Smooth muscle cell (in vitro differentiated cells): ENCODE data around the gene RUNDC1. TPM values are rescaled to one million over a fixed set of nuclear protein-coding genes. Genes with fewer than 3 reads are reported as not detected.

ENCODE experiments used
- DNase-seq: peaks from one replicate; lab custom pipeline; 2025; ENCODE audit not compliant: unreplicated experiment; lab: John Stamatoyannopoulos, UW
- H2AFZ ChIP-seq: fragments of 200-600 bp; sonication (generic); 2 replicates; pipeline ENCODE4 v1.6.0; 2016; ENCODE audit warnings: antibody characterized with exemption, low read depth, mild to moderate bottlenecking
- H3F3A ChIP-seq: fragments of 200-600 bp; sonication (generic); 2 replicates; pipeline ENCODE4 v1.6.0; 2017; ENCODE audit warnings: antibody characterized with exemption, low read depth
- H3K27ac ChIP-seq: fragments of 200-600 bp; sonication (generic); 2 replicates; pipeline ENCODE4 v1.5.1; 2016; ENCODE audit warnings: low read depth, mild to moderate bottlenecking
- H3K27me3 ChIP-seq: fragments of 200-600 bp; sonication (generic); 2 replicates; pipeline ENCODE4 v1.6.1; 2016; ENCODE audit warnings: low read depth, mild to moderate bottlenecking
- H3K36me3 ChIP-seq: fragments of 200-600 bp; sonication (generic); 2 replicates; pipeline ENCODE4 v1.5.1; 2016; ENCODE audit warnings: low read depth
- H3K4me1 ChIP-seq: fragments of 200-600 bp; sonication (generic); 2 replicates; pipeline ENCODE4 v1.5.1; 2016; ENCODE audit warnings: low read depth
- H3K4me2 ChIP-seq: fragments of 200-600 bp; sonication (generic); 2 replicates; pipeline ENCODE4 v1.6.0; 2016; ENCODE audit warnings: mild to moderate bottlenecking
- H3K4me3 ChIP-seq: fragments of 200-600 bp; sonication (generic); 2 replicates; pipeline ENCODE4 v1.5.1; 2016; ENCODE audit warnings: mild to moderate bottlenecking
- H3K79me2 ChIP-seq: fragments of 200-600 bp; sonication (generic); 2 replicates; pipeline ENCODE4 v1.6.0; 2016; ENCODE audit warnings: low read depth, mild to moderate bottlenecking
- H3K9ac ChIP-seq: fragments of 200-600 bp; sonication (generic); 2 replicates; pipeline ENCODE4 v1.6.0; 2016; ENCODE audit warnings: low read depth
- H3K9me3 ChIP-seq: fragments of 200-600 bp; sonication (generic); replicated peaks from 2 replicates; pipeline ENCODE4 v1.5.1; 2016; ENCODE audit warnings: low read depth
- H4K20me1 ChIP-seq: fragments of 200-600 bp; sonication (generic); 2 replicates; pipeline ENCODE4 v1.6.0; 2016; ENCODE audit warnings: low read depth
- CTCF ChIP-seq: fragments of 200-600 bp; sonication (generic); IDR thresholded peaks from 2 replicates; pipeline ENCODE4 v1.5.1; 2017; ENCODE audit warnings: borderline replicate concordance, mild to moderate bottlenecking, antibody characterized with exemption; ENCODE audit not compliant: insufficient read depth, poor library complexity, severe bottlenecking
- WGBS: methylation state at CpG from one replicate; pipeline ENCODE4 v1.1.7; 2016; ENCODE audit warnings: low lambda C conversion rate; 5-methylcytosine and 5-hydroxymethylcytosine counted together
- polyA plus RNA-seq: library from polyadenylated mRNA; unstranded; fragments of >200 nt; fragmentation: Nextera tagmentation; extraction: Ambion mirVana; gene quantifications from 2 replicates; pipeline ENCODE4 v1.2.1, GENCODE V29; 2016
- total RNA-seq: library from RNA; depleted of rRNA; stranded (reverse); fragments of >200 nt; gene quantifications from 2 replicates; pipeline ENCODE4 v1.2.3, GENCODE V29; 2014

Gene RUNDC1
- total and polyA plus RNA-seq, 2 experiments from 2014 or later, result 9.3 to 15.7 TPM

DNA sequence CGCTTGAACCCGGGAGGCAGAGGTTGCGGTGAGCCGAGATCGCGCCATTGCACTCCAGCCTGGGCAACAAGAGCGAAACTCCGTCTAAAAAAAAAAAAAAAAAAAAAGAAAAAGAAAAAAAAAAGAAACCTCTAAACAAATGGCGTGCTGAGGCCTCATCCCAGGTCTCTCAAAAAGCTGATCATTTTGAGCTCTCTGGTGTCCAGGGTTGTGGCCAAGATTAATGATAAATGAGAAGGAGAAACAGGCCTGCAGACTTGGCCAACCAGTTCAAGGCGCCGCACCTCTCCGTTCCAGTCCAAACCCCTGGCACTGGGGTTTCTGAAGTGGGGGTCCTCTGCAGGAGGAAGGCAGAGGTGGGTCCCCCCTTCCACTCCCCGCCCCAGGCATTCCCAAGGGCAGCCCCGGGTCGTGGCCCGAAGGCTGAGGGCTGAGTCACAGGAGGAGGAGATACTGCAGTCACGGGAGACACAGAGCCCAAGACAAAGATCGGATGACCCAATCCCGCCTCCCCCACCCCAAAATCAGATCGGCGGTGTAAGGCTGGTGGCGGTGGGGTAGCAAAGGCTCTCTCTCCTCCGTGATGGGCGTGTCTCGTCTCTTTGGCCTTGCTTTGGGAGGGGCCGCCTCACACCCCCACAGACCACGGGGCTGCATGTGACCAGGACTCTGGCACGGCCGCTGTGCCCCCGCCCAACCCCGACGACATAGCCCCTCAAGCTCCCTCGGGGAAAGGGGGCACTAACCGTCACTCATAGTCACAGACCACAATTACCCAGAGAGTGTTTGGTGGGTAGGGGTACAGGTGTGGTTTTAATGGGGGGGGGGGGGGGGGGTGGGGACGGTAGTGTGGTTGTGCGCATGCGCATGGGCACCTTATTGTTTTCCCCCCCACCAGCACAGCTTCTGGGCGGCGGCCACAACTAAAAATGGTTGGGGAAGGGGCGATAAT is 40.7 kb downstream of the RUNDC1 start:
- Histone ChIP-seq H4K20me1 (peaks cover 40% of the 10 kb centered on the region), H3K4me2 (peak overlapping the region; percentile 100), H3K4me1 (peaks cover 6% of the 10 kb centered on the region), H3K9me3 (no peaks in the 10 kb centered on the region), H3K27me3 (no peaks in the 10 kb centered on the region), H3F3A (peaks cover 8% of the 10 kb centered on the region), H3K27ac (peak overlapping the region; percentile 92), H3K4me3 (peak overlapping the region; percentile 99), H2AFZ (peak overlapping the region; percentile 45), H3K36me3 (no peaks in the 10 kb centered on the region), H3K79me2 (peaks cover 29% of the 10 kb centered on the region), H3K9ac (peak overlapping the region; percentile 96)
- DNase-seq, result peak; percentile 52
- WGBS, result 15% methylated on average over 26 of the region's 40 CpGs
- no peak for TF ChIP-seq CTCF

DNA sequence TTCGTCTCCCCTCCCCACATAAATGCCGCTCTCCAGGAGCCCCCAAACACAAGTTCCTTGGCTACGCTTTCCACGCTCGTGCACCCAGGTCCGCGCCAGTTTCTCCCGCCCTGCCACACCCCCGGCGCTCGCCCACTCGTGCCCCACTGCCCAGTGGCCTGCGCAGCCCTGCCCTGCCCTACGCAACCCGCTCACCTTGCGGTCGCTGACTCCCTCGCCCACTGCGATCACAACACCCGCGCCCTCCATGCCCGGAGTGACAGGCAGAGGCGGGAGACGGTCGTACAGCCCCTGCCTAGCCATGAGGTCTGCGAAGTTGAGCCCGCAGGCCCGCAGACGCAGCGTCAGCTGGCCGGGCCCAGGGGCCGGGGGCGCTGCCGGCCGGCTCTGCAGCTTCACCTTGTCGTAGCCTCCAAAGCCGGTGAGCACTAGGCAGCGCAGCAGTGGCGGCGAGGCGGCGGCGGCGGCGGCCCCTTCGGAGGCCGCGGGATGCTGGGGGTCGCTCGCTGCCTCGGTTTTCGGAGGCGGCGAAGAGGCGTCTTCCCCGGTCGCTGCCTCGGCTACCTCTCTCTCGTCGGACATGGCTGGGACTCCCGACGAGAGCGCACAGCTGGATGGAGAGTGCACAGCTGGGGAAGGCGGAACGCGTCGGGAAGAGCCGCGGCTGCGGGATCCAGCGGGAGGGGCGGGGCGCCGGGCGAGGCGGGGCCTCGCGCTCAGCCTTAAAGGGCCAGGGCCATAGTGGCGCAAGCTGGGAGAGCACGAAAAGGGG is 41.6 kb downstream of the RUNDC1 start, which contains the start of gene VAT1:
VAT1 (minus strand) TSS at position 645 of the 772 bp plus-strand sequence; CDS start at position 582, 63 bp downstream.
- Histone ChIP-seq H3F3A (peaks cover 8% of the 10 kb centered on the region), H3K9me3 (no peaks in the 10 kb centered on the region), H3K4me3 (peak within 1 kb of the TSS; percentile 99), H3K79me2 (peaks cover 29% of the 10 kb centered on the region), H3K4me2 (peak within 1 kb of the TSS; percentile 100), H2AFZ (peak within 1 kb of the TSS; percentile 45), H3K27ac (peak within 1 kb of the TSS; percentile 92), H3K9ac (peak within 1 kb of the TSS; percentile 96), H3K27me3 (no peaks in the 10 kb centered on the region), H3K36me3 (no peaks in the 10 kb centered on the region), H3K4me1 (peaks cover 6% of the 10 kb centered on the region), H4K20me1 (peaks cover 32% of the 10 kb centered on the region)
- 2% methylated on average over 73 of the region's 80 CpGs for WGBS
- TF ChIP-seq CTCF, result no peak
- DNase-seq, result peak; percentile 50

DNA sequence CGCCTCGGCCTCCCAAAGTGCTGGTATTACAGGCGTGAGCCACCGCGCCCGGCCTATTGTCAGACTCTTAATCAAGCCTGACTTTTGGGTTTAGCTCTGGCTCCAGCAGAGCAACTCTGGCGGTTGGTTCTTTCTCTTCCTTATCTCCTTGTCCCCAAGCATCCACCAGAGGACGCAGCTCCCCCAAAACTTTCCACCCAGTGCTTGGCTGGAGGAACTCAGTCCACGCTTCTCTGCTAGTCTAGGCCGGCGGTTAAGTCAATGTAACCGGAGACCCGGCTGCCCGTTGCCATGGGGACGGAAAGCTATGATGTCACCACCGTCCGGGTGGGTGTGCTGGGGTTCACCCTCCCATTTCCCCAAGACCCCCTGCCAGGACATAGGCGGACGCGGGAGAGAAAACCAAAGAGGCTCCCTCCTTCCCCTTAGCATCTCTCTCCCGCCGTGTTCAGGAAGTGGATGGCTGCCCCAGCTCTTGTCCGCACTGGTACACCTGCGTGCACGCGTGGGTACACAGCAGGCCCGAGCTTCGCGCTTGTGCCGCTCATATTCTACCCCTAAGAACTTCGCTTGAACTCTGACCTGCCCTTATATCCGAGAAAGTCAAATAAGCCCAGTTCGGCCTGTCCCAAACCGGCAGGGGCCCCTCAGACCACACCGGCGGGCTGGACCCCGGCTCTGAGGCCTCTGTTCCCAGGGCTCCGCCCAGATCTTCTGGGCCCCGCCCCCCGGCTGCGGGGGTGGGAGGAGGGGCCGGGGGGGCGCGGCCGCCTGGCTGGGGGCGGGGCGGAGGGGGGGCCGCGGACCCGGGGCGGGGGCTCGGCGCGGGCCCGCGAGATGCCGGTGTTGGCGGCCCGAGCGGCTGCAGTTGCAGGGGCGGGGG is 44.3 kb downstream of the RUNDC1 start, which contains the start of gene RND2:
RND2 (plus strand) TSS at position 825 of the 883 bp plus-strand sequence. CDS start 117 bp downstream, outside the sequence.
- H2AFZ ChIP-seq, result peak within 1 kb of the TSS; percentile 92
- H3K27ac ChIP-seq, result peak within 1 kb of the TSS; percentile 67
- TF ChIP-seq CTCF, result peak; percentile 55
- DNase-seq, result peak; percentile 78
- peak within 1 kb of the TSS; percentile 98 for H3K4me2 ChIP-seq
- peaks cover 8% of the 10 kb centered on the region for H3F3A ChIP-seq
- H3K4me1 ChIP-seq, result peaks cover 6% of the 10 kb centered on the region
- H3K36me3 ChIP-seq, result no peaks in the 10 kb centered on the region
- H3K79me2 ChIP-seq, result peaks cover 21% of the 10 kb centered on the region
- WGBS, result 1% methylated on average over 44 of the region's 61 CpGs
- H3K27me3 ChIP-seq, result no peaks in the 10 kb centered on the region
- H3K4me3 ChIP-seq, result peak within 1 kb of the TSS; percentile 67
- no peaks in the 10 kb centered on the region for H3K9me3 ChIP-seq
- peaks cover 9% of the 10 kb centered on the region for H4K20me1 ChIP-seq
- H3K9ac ChIP-seq, result peak within 1 kb of the TSS; percentile 82
